Daoy (cell line): ENCODE measurements around the gene EFCAB8. TPM values are rescaled to one million over a fixed set of nuclear protein-coding genes. Genes with fewer than 3 reads are reported as not detected.

Experiments used
- DNase-seq: peaks from one replicate; pipeline ENCODE4 v3.0.0-alpha.2; 2015; ENCODE audit warnings: low read depth
- total RNA-seq: library from RNA; depleted of rRNA; stranded (reverse); fragments of >200 nt; shearing (Covaris generic); gene quantifications from 2 replicates; pipeline ENCODE4 v1.2.3, GENCODE V29; 2014

Gene EFCAB8
- total RNA-seq, 1 experiment from 2014 or later = 1.2 TPM

GRCh38 chr20:32985596-32985995 lies 126.9 kb downstream of the EFCAB8 start:
- no peak for DNase-seq

DNA sequence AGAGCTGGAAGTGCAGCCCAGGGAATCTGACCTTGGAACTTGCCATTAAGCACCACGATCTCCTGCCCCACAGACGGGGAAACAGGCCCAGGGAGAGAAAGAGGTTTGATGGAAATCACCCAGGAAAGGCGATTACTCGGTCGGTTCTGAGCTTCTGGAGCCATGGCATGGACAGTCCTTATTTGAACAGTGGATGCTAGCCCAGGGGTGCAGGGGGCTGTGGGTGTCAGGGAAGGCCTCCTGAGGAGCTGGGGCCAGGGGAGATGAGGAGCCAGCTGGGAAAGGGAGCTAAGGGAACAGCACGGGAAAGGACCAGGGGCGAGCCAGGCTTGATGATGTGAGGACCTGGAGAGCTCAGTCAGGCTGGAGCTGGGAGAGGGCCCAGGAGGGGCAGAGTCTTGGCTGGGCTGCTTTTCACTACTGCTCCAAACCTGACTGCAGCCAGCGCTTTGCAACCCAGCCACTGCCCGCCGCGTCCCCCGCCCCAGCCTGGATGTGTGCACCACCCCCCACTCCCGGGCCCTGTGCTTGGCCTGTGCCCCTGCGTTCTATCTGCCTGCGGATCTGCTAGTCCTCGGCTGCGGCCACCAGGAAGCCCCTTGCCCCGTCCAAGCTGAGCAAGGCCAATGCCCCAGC lies 127.7 kb downstream of the EFCAB8 start:
- DNase-seq = no peak

DNA sequence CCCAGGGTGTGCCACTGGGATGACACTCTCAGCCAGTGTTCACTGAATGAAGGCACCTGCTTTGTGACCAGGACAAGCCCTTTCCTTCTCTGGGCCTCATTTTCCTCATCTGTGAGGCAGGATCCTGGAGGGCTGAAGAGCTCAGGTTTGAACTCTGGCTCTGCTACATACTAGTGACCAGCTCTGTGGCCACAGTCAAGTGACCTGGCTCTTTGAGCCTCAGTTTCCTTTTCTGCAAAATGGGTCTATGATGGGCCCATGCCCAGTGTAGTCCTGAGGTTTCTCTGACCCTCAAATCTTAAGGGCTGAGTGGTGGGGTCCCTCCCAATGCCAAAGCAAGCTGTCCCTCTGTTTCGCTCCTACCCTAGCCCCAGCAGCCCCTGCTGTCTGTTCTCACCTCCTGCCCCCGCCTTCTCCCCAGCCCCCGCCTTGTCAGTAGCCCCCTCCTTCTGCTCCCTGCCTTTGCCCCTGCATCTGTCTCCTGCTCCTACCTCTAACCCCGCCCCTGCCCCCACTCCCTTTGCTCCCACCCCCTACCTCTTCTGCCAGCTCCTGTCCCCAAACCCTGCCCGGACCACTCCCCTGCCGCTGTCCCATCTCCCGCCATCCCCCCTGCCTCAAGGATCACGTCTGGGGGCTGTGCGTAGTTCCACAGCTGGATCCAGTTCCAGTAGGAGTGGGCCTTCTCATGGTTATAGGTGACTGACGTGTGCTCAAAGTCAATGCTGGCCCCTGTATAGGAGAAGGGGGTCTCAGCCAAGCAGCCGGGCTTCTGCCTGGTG lies 128.5 kb downstream of the EFCAB8 start:
- DNase-seq = no peak

DNA sequence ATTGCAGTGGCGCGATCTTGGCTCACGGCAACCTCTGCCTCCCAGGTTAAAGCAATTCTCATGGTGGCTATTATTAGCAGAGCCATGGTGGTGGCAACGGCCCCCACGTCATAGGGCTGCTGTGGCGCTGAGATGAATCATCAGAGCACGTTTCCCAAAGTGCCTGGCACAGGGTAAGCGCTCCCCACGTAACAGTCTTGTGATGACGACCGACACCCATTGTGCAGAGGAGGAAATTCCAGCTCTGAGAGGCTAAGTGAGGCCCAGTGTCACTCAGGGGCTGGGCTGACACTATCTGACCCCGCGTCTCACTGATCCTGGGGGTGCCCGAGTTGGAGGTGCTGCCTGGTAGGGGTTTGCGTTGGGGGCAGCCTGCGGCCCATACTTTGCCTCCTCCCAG lies 129.3 kb downstream of the EFCAB8 start:
- no peak for DNase-seq

- DNase-seq = no peak
Observed at GRCh38 chr20:32989507-32990283, 131.0 kb downstream of the EFCAB8 start.

DNA sequence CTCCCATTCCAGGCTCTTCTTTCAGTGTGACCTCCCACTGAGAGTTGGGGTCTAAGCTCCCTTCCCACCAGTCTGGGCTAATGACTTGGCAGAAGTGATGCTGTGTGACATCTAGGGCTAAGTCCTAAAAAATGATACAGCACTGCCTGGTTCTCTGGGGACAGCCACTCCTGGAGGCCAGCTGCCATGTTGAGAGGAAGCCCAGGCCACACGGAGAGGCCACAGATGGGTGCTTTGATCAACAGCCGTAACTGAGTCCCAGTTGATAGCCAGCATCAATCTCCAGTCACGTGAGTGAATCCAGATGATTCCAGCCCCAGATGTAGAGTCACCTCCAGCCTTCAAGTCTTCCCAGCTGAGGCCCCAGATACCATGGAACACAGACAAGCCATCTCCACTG lies 131.7 kb downstream of the EFCAB8 start:
- DNase-seq = no peak

DNA sequence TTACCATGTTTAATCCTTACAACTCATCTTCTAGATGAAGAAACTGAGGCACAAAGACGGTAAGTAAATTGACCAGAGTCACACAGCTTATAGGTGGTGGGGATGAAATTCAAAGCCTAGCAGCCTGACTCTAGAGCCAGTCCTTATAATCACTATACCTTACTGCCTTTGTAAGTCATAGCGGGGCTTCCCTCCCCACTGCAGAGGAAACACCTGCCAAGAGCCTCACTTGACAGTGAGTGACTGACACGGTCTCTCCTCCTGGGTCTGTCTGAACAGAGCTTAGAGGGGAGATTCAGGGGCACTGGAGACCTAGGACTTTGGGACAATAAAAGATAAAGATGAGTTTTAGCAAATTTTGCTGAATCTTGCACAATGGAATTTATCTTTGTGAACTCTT lies 132.7 kb downstream of the EFCAB8 start:
- DNase-seq = no peak

GRCh38 chr20:32991792-32992641 lies 133.3 kb downstream of the EFCAB8 start:
- DNase-seq = no peak

GRCh38 chr20:32993496-32994050 lies 134.8 kb downstream of the EFCAB8 start:
- DNase-seq = no peak

DNA sequence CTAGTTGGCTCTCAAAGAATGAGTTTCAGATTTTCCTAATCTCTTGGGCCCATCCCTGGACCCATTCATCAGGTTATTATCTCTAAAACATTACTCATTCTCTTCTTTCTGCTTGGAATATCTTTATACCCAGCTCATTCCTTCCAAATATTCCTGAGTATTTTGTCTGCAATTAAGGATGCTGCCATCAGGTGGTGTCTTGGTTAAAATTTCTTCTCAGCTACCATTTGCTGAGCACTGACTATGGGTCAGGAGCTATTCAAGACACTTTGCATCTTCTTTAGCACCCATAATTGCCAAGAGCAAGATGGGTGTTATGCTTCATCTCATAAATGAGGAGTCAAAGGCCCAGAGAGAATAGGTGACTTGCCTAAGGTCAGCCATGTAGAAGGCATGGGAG lies 137.1 kb downstream of the EFCAB8 start:
- DNase-seq = no peak

- DNase-seq = no peak
Observed at GRCh38 chr20:32997431-32997830, 138.7 kb downstream of the EFCAB8 start.

DNA sequence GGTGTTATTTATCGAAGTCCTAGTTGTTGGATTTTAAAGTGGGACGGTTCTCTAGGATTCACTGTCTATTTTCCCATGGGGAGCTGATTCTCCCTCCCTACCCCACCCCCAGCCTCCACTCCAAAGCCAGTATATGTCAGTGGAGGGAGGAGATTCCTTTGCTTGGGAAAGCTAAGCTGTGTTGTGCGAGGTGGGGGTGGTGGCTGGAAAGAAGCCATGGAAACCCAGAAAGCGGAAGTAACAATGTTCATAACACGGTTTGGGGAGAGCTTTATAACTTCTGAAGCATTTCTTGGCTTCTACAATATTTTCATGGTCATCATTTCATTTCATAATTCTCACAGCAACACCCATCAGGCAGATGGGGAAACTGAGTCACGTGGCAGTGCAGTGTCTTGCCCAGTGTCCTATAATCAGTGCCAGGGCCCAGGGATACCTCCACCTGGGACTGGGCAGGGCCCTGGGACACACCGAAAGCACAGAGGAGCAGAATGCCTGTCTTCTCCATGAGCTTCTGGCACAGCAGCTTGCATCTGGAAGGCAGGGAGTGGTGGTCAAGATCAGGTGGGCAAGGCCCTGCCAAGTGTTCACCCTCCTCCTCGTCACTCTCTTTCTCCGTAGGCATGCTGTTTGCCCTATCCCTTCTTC lies 141.0 kb downstream of the EFCAB8 start:
- no peak for DNase-seq

DNA sequence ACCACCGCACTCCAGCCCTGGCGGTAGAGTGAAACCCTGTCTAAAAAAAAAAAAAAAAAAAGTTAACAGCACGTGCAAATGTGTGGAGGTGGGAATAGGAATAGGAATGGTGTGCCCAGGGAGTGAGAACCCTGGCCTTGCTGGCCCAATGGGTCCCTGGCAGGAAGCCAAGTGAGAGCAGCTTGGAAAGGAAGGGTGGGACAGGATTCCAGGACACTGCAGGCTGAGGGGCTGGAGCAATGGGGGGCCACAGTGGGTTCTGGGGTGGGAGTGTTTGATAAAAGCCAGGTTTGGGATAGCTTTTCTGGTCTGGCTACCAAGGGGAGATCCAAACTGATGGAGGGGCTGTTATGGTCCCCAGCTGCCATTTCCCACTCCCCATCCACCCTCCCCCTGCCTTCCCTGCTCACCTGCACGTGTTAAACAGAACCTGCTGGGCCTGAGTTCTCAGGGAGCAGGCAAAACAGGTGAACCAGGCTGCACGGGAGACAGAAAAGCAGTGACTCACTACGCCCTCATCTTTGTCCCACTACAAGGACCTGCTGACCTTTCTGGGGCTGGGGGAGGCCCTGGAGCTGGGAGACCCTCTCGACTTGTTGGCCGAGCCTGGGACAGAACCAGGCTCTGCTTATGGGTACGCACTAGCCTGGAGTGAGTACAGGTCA lies 142.2 kb downstream of the EFCAB8 start:
- DNase-seq = no peak

DNA sequence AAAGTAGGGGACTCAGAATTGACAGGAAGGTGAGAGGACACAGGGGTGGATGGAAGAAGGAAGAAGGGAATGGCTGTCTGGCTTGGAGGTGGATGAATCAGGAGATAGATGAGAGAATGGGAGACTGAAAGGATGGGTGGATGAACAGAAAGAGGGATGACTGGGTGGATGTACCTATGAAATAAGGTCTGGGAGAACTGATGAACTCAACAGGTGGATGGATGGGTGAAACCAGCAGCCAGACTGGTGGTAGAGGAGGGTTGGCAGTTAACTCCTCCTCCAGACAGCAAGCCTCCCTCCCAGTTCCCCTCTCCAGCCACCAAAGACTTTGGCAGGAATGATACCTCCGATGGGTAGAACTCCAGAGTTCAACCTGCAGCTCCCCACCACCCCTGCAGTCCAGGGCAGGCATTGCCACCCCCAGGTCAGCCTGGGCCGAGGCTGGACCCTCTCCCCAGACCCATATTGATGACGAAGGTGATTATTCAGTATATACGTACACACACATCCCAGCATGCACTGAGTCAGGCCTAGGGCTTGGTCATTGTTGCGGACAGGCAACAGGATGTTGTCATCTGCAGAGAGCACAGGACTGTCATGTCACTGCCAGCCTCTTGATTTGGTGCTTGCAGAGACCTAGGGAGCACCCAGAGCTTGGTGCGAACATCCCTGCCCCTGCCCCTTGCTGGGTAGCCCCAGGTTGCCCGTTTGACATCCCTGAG lies 143.5 kb downstream of the EFCAB8 start:
- no peak for DNase-seq

GRCh38 chr20:33004141-33004751 lies 145.5 kb downstream of the EFCAB8 start, which contains the start of gene SUN5:
Gene SUN5, minus strand, starts transcription at chr20:33004433. Its CDS starts 93 bp downstream, at chr20:33004340.
- no peak for DNase-seq

GRCh38 chr20:33005132-33005566 lies 146.4 kb downstream of the EFCAB8 start:
- no peak for DNase-seq

GRCh38 chr20:33005908-33006775 lies 147.4 kb downstream of the EFCAB8 start:
- DNase-seq = no peak

- DNase-seq = no peak
Observed at GRCh38 chr20:33006776-33007375, 148.2 kb downstream of the EFCAB8 start.
